ENCODE data around the gene ARHGEF28. TPM values are rescaled to one million over a fixed set of nuclear protein-coding genes. Genes with fewer than 3 reads are reported as not detected.

The ARHGEF28 gene
- polyA plus RNA-seq, 1 donor from 2014 or later = not detected

DNA sequence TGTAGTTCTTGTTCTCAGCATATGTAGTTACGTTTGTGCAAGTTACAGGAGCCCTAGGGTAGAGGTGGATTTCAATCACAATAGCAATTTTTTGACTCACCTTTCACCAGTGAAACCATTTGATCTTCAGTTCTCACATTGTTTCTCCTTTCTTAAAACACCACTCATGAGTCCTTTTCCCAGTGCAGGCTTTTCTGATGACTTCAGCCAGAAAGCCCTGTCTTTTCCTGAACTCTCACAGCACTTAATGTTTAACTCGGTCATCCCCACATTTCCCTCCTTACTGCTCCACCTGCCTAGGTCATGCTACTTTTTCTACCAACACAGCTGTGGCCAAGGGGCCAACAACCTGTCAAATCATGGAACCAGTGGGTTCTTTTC lies 37.9 kb downstream of the ARHGEF28 start:
- no peaks in the 10 kb centered on the region for H3K79me2 ChIP-seq (replicated peaks; ENCODE audit: insufficient read depth, low read length)
- no peaks in the 10 kb centered on the region for H3K9me3 ChIP-seq (ENCODE audit: low read length)
- no peak overlapping the region for H3K4me3 ChIP-seq (ENCODE audit: low read length)
- no peaks in the 10 kb centered on the region for H3K9me2 ChIP-seq (ENCODE audit: insufficient read depth, low read length)
- TF ChIP-seq EZH2 (IDR thresholded peaks at IDR 0.05; ENCODE audit: borderline replicate concordance, insufficient read depth, low read length, poor library complexity, severe bottlenecking) (no peak), TAF1 (IDR thresholded peaks at IDR 0.05; ENCODE audit: low read depth) (no peak), POLR2AphosphoS5 (IDR thresholded peaks at IDR 0.05) (no peak), SMC3 (conservative IDR thresholded peaks at IDR 0.05; ENCODE audit: poor library complexity) (no peak), MXI1 (conservative IDR thresholded peaks at IDR 0.05; ENCODE audit: poor library complexity, severe bottlenecking) (no peak), RAD21 (conservative IDR thresholded peaks at IDR 0.05) (no peak), EP300 (conservative IDR thresholded peaks at IDR 0.05; ENCODE audit: poor library complexity, severe bottlenecking) (no peak)
- TF ChIP-seq, protein P1, sequence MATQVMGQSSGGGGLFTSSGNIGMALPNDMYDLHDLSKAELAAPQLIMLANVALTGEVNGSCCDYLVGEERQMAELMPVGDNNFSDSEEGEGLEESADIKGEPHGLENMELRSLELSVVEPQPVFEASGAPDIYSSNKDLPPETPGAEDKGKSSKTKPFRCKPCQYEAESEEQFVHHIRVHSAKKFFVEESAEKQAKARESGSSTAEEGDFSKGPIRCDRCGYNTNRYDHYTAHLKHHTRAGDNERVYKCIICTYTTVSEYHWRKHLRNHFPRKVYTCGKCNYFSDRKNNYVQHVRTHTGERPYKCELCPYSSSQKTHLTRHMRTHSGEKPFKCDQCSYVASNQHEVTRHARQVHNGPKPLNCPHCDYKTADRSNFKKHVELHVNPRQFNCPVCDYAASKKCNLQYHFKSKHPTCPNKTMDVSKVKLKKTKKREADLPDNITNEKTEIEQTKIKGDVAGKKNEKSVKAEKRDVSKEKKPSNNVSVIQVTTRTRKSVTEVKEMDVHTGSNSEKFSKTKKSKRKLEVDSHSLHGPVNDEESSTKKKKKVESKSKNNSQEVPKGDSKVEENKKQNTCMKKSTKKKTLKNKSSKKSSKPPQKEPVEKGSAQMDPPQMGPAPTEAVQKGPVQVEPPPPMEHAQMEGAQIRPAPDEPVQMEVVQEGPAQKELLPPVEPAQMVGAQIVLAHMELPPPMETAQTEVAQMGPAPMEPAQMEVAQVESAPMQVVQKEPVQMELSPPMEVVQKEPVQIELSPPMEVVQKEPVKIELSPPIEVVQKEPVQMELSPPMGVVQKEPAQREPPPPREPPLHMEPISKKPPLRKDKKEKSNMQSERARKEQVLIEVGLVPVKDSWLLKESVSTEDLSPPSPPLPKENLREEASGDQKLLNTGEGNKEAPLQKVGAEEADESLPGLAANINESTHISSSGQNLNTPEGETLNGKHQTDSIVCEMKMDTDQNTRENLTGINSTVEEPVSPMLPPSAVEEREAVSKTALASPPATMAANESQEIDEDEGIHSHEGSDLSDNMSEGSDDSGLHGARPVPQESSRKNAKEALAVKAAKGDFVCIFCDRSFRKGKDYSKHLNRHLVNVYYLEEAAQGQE (IDR thresholded peaks at IDR 0.05; ENCODE audit: borderline replicate concordance) = no peak
- TF ChIP-seq, protein P2, sequence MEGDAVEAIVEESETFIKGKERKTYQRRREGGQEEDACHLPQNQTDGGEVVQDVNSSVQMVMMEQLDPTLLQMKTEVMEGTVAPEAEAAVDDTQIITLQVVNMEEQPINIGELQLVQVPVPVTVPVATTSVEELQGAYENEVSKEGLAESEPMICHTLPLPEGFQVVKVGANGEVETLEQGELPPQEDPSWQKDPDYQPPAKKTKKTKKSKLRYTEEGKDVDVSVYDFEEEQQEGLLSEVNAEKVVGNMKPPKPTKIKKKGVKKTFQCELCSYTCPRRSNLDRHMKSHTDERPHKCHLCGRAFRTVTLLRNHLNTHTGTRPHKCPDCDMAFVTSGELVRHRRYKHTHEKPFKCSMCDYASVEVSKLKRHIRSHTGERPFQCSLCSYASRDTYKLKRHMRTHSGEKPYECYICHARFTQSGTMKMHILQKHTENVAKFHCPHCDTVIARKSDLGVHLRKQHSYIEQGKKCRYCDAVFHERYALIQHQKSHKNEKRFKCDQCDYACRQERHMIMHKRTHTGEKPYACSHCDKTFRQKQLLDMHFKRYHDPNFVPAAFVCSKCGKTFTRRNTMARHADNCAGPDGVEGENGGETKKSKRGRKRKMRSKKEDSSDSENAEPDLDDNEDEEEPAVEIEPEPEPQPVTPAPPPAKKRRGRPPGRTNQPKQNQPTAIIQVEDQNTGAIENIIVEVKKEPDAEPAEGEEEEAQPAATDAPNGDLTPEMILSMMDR (IDR thresholded peaks at IDR 0.05; ENCODE audit: poor library complexity, severe bottlenecking) = no peak
- H2AFZ ChIP-seq (ENCODE audit: low read depth, low read length) = no peak overlapping the region
- H3K36me3 ChIP-seq (ENCODE audit: insufficient read depth, low read length) = no peaks in the 10 kb centered on the region
- no peak overlapping the region for H3K9ac ChIP-seq (ENCODE audit: low read length)
- no peaks in the 10 kb centered on the region for H4K20me1 ChIP-seq (ENCODE audit: insufficient read depth)
- H3K27me3 ChIP-seq (ENCODE audit: insufficient read depth, low read depth, low read length) = no peaks in the 10 kb centered on the region
- no peak overlapping the region for H3K4me2 ChIP-seq (ENCODE audit: low read length)
- no peak overlapping the region for H3K27ac ChIP-seq (ENCODE audit: low read length)
- H3F3A ChIP-seq (ENCODE audit: insufficient read depth, low read length, poor library complexity, severe bottlenecking) = no peaks in the 10 kb centered on the region

DNA sequence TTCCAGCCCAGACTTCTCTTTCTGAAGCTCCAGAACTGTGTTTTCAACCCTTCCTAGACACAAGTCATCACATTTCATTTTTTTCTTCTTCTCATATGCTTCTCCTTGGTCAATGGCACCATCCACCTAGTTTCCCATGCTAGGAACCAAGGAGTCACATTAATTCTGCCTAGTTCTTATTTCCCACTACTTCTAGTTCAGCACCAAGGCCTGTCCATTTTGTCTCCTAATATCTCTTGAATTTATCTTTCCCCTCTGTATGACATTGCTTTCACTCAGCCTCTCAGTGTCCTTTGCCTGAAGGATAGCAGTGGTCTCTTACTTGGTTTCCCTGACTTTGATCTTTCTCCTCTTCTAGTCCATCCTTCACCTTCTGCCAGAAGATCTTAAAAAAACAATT lies 38.8 kb downstream of the ARHGEF28 start:
- H3K9me3 ChIP-seq (ENCODE audit: low read length) = no peaks in the 10 kb centered on the region
- H3K4me2 ChIP-seq (ENCODE audit: low read length) = no peak overlapping the region
- TF ChIP-seq, protein P2 (IDR thresholded peaks at IDR 0.05; ENCODE audit: poor library complexity, severe bottlenecking) = no peak
- TF ChIP-seq RAD21 (conservative IDR thresholded peaks at IDR 0.05) (no peak), EP300 (conservative IDR thresholded peaks at IDR 0.05; ENCODE audit: poor library complexity, severe bottlenecking) (no peak), TAF1 (IDR thresholded peaks at IDR 0.05; ENCODE audit: low read depth) (no peak), EZH2 (IDR thresholded peaks at IDR 0.05; ENCODE audit: borderline replicate concordance, insufficient read depth, low read length, poor library complexity, severe bottlenecking) (no peak), SMC3 (conservative IDR thresholded peaks at IDR 0.05; ENCODE audit: poor library complexity) (no peak), POLR2AphosphoS5 (IDR thresholded peaks at IDR 0.05) (no peak), MXI1 (conservative IDR thresholded peaks at IDR 0.05; ENCODE audit: poor library complexity, severe bottlenecking) (no peak)
- TF ChIP-seq, protein P1 (IDR thresholded peaks at IDR 0.05; ENCODE audit: borderline replicate concordance) = no peak
- H3F3A ChIP-seq (ENCODE audit: insufficient read depth, low read length, poor library complexity, severe bottlenecking) = no peaks in the 10 kb centered on the region
- H3K36me3 ChIP-seq (ENCODE audit: insufficient read depth, low read length) = no peaks in the 10 kb centered on the region
- no peaks in the 10 kb centered on the region for H3K27me3 ChIP-seq (ENCODE audit: insufficient read depth, low read depth, low read length)
- no peaks in the 10 kb centered on the region for H3K9me2 ChIP-seq (ENCODE audit: insufficient read depth, low read length)
- H3K79me2 ChIP-seq (replicated peaks; ENCODE audit: insufficient read depth, low read length) = no peaks in the 10 kb centered on the region
- no peaks in the 10 kb centered on the region for H4K20me1 ChIP-seq (ENCODE audit: insufficient read depth)
- H3K27ac ChIP-seq (ENCODE audit: low read length) = no peak overlapping the region
- no peak overlapping the region for H2AFZ ChIP-seq (ENCODE audit: low read depth, low read length)
- no peak overlapping the region for H3K4me3 ChIP-seq (ENCODE audit: low read length)
- no peak overlapping the region for H3K9ac ChIP-seq (ENCODE audit: low read length)

All from neural cell (in vitro differentiated cells).